HepG2 (cell line): ENCODE results near the gene TMCO2. TPM values are rescaled to one million over a fixed set of nuclear protein-coding genes. Genes with fewer than 3 reads are reported as not detected.

Experiments
- ATAC-seq: fragments of 200-7000 bp; cut with Tn5 transposase; 3 replicates; pipeline ENCODE4 v1.9.1; 2020; ENCODE audit warnings: mild to moderate bottlenecking, moderate library complexity
- BruUV-seq: library from RNA; stranded (reverse); fragments of 400-500 nt; replicated peaks from 2 replicates; lab custom pipeline; 2021; lab: Mats Ljungman, UMichigan
- CTCF ChIA-PET: fragments of 300-600 bp; formaldehyde crosslinking; extraction: SDS; loops from one replicate; lab custom pipeline; 2021; ENCODE audit warnings: low total read pairs, inconsistent platforms, low intra/inter-chr PET ratio; lab: Yijun Ruan, JAX
- POLR2A ChIA-PET: fragments of 350-600 bp; sonication (Branson Sonifier 250); formaldehyde crosslinking; loops from one replicate; lab custom pipeline; 2020; ENCODE audit warnings: antibody characterized with exemption, inconsistent platforms; lab: Yijun Ruan, JAX
- DNase-seq: peaks from one replicate; pipeline ENCODE4 v3.0.0-alpha.2; 2015; ENCODE audit warnings: low spot score
- FAIRE-seq: peaks from 3 replicates; lab custom pipeline; 2011; peaks lifted over from hg19 to GRCh38; lab: Jason Lieb, UNC
- H2AFZ ChIP-seq: one replicate; pipeline ENCODE4 v1.6.1; 2011; ENCODE audit warnings: low read length, inconsistent platforms
- H3K27ac ChIP-seq: fragments of 300-600 bp; 3 replicates; pipeline ENCODE4 v1.8.0; 2011; ENCODE audit warnings: mixed run types, mild to moderate bottlenecking, mixed read lengths, low read length, inconsistent platforms; ENCODE audit not compliant: insufficient read depth; ENCODE audit errors: extremely low read length
- H3K27me3 ChIP-seq, 2 experiments: fragments of 200-600 bp in 1 of 2; 2 replicates in 1 of 2; 3 replicates in 1 of 2; pipeline versions ENCODE4 v1.6.0 to v1.8.0; 2011; ENCODE audit warnings: low read length in 2 of 2, mild to moderate bottlenecking in 2 of 2, moderate library complexity in 2 of 2, inconsistent platforms in 1 of 2; ENCODE audit not compliant: insufficient read depth in 2 of 2, control insufficient read depth in 1 of 2
- H3K36me3 ChIP-seq, 2 experiments: fragments of 200-600 bp in 1 of 2; replicated peaks in 1 of 2; 2 replicates in 1 of 2; 3 replicates in 1 of 2; pipeline versions ENCODE4 v1.5.1 to v1.8.0; 2011; ENCODE audit warnings: low read length in 2 of 2, inconsistent platforms in 1 of 2; ENCODE audit not compliant: insufficient read depth in 2 of 2, control insufficient read depth in 1 of 2
- H3K4me1 ChIP-seq: 2 replicates; pipeline ENCODE4 v1.5.1; 2012; ENCODE audit warnings: low read length, inconsistent platforms; ENCODE audit not compliant: insufficient read depth
- H3K4me2 ChIP-seq: 2 replicates; pipeline ENCODE4 v1.6.0; 2011; ENCODE audit warnings: low read depth, low read length, inconsistent platforms
- H3K4me3 ChIP-seq, 3 experiments: fragments of 200-600 bp in 1 of 3; sonication (generic), shearing (Covaris generic) in 1 of 3; replicated peaks in 1 of 3; 2 replicates each; pipeline ENCODE4 v1.5.1; 2011 to 2016; ENCODE audit warnings: low read length in 3 of 3, inconsistent platforms in 2 of 3, low read depth in 2 of 3, mild to moderate bottlenecking in 2 of 3, control low read depth in 1 of 3, mixed read lengths in 1 of 3; ENCODE audit not compliant: insufficient read depth in 1 of 3
- H3K79me2 ChIP-seq: one replicate; pipeline ENCODE4 v1.6.1; 2011; ENCODE audit warnings: low read length, inconsistent platforms; ENCODE audit not compliant: insufficient read depth
- H3K9ac ChIP-seq: 2 replicates; pipeline ENCODE4 v1.6.0; 2011; ENCODE audit warnings: mild to moderate bottlenecking, low read depth, low read length, inconsistent platforms; ENCODE audit not compliant: insufficient read depth
- H3K9me3 ChIP-seq: 2 replicates; pipeline ENCODE4 v1.5.1; 2012; ENCODE audit warnings: mild to moderate bottlenecking, low read length
- H4K20me1 ChIP-seq: 2 replicates; pipeline ENCODE4 v1.6.0; 2011; ENCODE audit warnings: inconsistent platforms, mild to moderate bottlenecking, low read length, moderate library complexity; ENCODE audit not compliant: insufficient read depth
- NBN ChIP-seq: fragments of 450-650 bp; conservative IDR thresholded peaks from 2 replicates; pipeline ENCODE4 v1.6.1; 2017
- ZBTB40 ChIP-seq, 2 experiments: fragments of 450-650 bp in 1 of 2; sonication (generic) in 1 of 2; formaldehyde crosslinking in 1 of 2; IDR thresholded peaks; 2 replicates each; pipeline versions ENCODE4 v1.6.1 to v1.8.0; 2016 to 2022; ENCODE audit warnings: antibody characterized with exemption in 1 of 2, mild to moderate bottlenecking in 1 of 2, missing genetic modification reagents in 1 of 2
- whole genome bisulfite sequencing: methylation state at CpG from one replicate; pipeline ENCODE4 v1.1.6; 2017; ENCODE audit warnings: low lambda C conversion rate; 5-methylcytosine and 5-hydroxymethylcytosine counted together
- in situ Hi-C: cut with HindIII; loops from 2 replicates; pipeline ENCODE4 v1.10.0; 2017; ENCODE audit warnings: low pct_unique_long_range_greater_than_20kb; ENCODE audit not compliant: extremely low pct_ligation_motif_present
- intact Hi-C: fragments of 100-400 bp; cut with micrococcal nuclease; formaldehyde crosslinking; loops from one replicate; pipeline ENCODE4 v1.10.0; 2022; ENCODE audit not compliant: unreplicated experiment
- polyA plus RNA-seq, 8 experiments: library from polyadenylated mRNA; depleted of rRNA in 3 of 8; stranded (reverse) in 7 of 8; unstranded in 1 of 8; fragments of >200 nt; fragmentation: Illumina TruSeq in 4 of 8; extraction: Trizol in 4 of 8; gene quantifications; 2 replicates each; pipeline versions ENCODE4 v1.2.1 to v1.2.3, GENCODE V29; 2011 to 2016; ENCODE audit warnings: low read depth in 4 of 8, missing spikeins in 1 of 8, mixed read lengths in 1 of 8; ENCODE audit not compliant: insufficient read depth in 1 of 8
- total RNA-seq, 5 experiments: library from RNA; depleted of rRNA; stranded (reverse); fragments of >200 nt; fragmentation: Illumina TruSeq; extraction: Trizol; gene quantifications; 2 replicates each; pipeline ENCODE4 v1.2.3, GENCODE V29; 2016; ENCODE audit warnings: low read depth in 1 of 5

Gene TMCO2
- total and polyA plus RNA-seq, 2 of the 13 experiments (the other 11 are each of a cell fraction or from before 2014, with no cell fraction given) = not detected

- ChIA-PET POLR2A (no interaction called here), CTCF (no interaction called here)
- no peak; the same call in 2 of the 3 replicates for ATAC-seq
- peak overlapping the region; percentile 96 for H2AFZ ChIP-seq
- H3K4me3 ChIP-seq = peak overlapping the region in 2 of 3 experiments; percentile 23 to 24; a peak in 1 of 6 replicates
- WGBS = 19% methylated on average over 4 of the region's 4 CpGs
- DNase-seq = no peak
- FAIRE-seq = no peak
- no TSS peak for BruUV-seq
- no peaks in the 10 kb centered on the region for H4K20me1 ChIP-seq
- H3K9ac ChIP-seq = peak overlapping the region; percentile 41; the same call in 1 of the 2 replicates
- peaks cover 41% of the 10 kb centered on the region for H3K4me1 ChIP-seq
- intact Hi-C loops = loop anchor here (10.0 kb wide), 1 partner anchor 63 kb away; the partner anchor contains the start of gene COL9A2
- no peaks in the 10 kb centered on the region for H3K27me3 ChIP-seq
- H3K27ac ChIP-seq = no peak overlapping the region
- peak overlapping the region; percentile 64 for H3K4me2 ChIP-seq
- no peak for TF ChIP-seq NBN
- peak; percentile 28; the same call in 1 of the 2 replicates for TF ChIP-seq ZBTB40 (IDR thresholded peaks at IDR 0.05)
- peak; percentile 89 for TF ChIP-seq ZBTB40 (CRISPR knock-in tag; IDR thresholded peaks at IDR 0.05)
- TF ChIP-seq, all 625 proteins: peak for 1
- H3K9me3 ChIP-seq = no peaks in the 10 kb centered on the region
- in situ Hi-C loops = no loop called here
- no peaks in the 10 kb centered on the region for H3K36me3 ChIP-seq
- peaks cover 8% of the 10 kb centered on the region for H3K79me2 ChIP-seq
Measured at GRCh38 chr1:40251456-40251855, 3.7 kb downstream of the TMCO2 start.
